ENCODE results near the gene EIF3D. TPM values are rescaled to one million over a fixed set of nuclear protein-coding genes. Genes with fewer than 3 reads are reported as not detected.
A peak's percentile ranks its signal among the peaks of the same experiment; 100 is the strongest.

Gene EIF3D, protein sequence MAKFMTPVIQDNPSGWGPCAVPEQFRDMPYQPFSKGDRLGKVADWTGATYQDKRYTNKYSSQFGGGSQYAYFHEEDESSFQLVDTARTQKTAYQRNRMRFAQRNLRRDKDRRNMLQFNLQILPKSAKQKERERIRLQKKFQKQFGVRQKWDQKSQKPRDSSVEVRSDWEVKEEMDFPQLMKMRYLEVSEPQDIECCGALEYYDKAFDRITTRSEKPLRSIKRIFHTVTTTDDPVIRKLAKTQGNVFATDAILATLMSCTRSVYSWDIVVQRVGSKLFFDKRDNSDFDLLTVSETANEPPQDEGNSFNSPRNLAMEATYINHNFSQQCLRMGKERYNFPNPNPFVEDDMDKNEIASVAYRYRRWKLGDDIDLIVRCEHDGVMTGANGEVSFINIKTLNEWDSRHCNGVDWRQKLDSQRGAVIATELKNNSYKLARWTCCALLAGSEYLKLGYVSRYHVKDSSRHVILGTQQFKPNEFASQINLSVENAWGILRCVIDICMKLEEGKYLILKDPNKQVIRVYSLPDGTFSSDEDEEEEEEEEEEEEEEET
- total RNA-seq (2022) (214 and 224 TPM in 2 replicates), Bru-seq, nascent RNA (percentile 96 among the genes with signal in this experiment), BruChase-seq, experiment 1, labeled RNA remaining after a 6-hour chase (percentile 96 among the genes with signal in this experiment), BruChase-seq, experiment 2, labeled RNA remaining after a 2-hour chase (percentile 93 among the genes with signal in this experiment)
- long read RNA-seq, transcript EIF3D-201 (15 exons, 2,155 nt) = major isoform, 312 of 378 reads
- long read RNA-seq, partial matches to known transcripts = 14 of 378 reads
- long read RNA-seq, other reads (novel, unspliced or antisense) = 48 of 378 reads

DNA sequence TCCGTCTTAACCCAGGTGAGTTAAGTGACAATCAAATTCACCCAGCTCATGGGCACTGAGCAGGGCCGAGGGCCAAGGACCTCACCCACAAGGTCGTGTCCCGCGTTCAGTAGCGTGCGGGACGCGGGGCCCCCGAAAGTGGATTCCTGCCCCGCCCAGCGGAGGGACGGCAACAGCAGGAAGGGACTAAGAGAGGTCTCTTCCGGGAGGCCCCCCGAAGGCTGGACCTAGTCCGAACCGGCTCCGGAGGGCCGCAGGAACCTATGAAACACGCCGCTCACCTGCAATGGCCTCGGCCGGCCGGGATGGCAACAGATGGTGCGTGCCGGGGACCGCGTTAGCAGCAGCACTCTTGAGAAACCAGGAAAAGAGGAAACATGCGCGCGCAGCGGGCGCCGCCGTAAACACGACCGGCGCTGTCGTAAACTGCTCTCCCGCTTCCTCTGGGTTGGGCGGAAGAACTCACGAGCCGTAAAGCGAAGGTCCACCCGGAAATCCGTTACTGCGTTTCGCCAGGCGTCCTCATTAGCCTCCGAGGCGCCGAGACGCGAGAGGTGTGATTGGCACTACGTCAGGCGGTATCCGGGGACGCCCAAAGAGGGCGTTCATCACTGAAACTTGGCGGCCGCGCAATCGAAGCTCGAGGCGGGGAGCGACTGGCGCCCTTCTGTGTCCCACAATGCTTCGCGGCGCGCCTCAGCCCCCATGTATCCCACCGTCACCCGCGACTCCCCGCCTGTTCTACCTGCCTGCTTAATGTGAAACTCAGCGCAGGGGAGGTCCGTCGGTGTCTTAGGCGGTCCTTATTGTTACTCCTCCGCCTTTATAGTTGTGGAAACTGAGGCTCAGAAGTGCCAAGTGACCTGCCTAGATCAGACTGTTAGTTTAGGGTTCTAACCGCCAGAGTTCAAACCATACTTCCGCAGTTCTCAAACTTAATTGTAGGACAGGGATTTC, at the start of gene EIF3D:
TSS of gene EIF3D (minus strand) at position 372 of the 957 bp plus-strand sequence. CDS start 3,045 bp downstream, outside the sequence.
- DNase-seq = peak; percentile 97
- peaks cover 12% of the 10 kb centered on the region for H3K27me3 Mint-ChIP-seq (ENCODE audit: unreplicated experiment)
- peaks cover 56% of the 10 kb centered on the region for H3K36me3 Mint-ChIP-seq (ENCODE audit: insufficient read depth, unreplicated experiment)
- no TSS peak for BruUV-seq (replicated peaks)
- H3K4me3 Mint-ChIP-seq (ENCODE audit: low read depth, unreplicated experiment) = peak within 1 kb of the TSS; percentile 88
- no peaks in the 10 kb centered on the region for H3K9me3 Mint-ChIP-seq (ENCODE audit: low read depth, unreplicated experiment)
- intact Hi-C loops (cut with micrococcal nuclease; ENCODE audit: unreplicated experiment) = loop anchor here (5.0 kb wide), 1 partner anchor 287 kb away; no protein-coding TSS in a partner anchor
- CTCF ChIA-PET = interaction anchor here (1.2 kb wide), 1 partner anchor 245 kb away, joined by 3 read pairs; no protein-coding TSS in a partner anchor
- TF ChIP-seq, protein P1, sequence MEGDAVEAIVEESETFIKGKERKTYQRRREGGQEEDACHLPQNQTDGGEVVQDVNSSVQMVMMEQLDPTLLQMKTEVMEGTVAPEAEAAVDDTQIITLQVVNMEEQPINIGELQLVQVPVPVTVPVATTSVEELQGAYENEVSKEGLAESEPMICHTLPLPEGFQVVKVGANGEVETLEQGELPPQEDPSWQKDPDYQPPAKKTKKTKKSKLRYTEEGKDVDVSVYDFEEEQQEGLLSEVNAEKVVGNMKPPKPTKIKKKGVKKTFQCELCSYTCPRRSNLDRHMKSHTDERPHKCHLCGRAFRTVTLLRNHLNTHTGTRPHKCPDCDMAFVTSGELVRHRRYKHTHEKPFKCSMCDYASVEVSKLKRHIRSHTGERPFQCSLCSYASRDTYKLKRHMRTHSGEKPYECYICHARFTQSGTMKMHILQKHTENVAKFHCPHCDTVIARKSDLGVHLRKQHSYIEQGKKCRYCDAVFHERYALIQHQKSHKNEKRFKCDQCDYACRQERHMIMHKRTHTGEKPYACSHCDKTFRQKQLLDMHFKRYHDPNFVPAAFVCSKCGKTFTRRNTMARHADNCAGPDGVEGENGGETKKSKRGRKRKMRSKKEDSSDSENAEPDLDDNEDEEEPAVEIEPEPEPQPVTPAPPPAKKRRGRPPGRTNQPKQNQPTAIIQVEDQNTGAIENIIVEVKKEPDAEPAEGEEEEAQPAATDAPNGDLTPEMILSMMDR (IDR thresholded peaks at IDR 0.05; ENCODE audit: unreplicated experiment) = no peak
- H3K4me1 Mint-ChIP-seq (ENCODE audit: low read depth, unreplicated experiment) = peaks cover 10% of the 10 kb centered on the region
- H3K27ac Mint-ChIP-seq (ENCODE audit: unreplicated experiment) = peak within 1 kb of the TSS; percentile 99

DNA sequence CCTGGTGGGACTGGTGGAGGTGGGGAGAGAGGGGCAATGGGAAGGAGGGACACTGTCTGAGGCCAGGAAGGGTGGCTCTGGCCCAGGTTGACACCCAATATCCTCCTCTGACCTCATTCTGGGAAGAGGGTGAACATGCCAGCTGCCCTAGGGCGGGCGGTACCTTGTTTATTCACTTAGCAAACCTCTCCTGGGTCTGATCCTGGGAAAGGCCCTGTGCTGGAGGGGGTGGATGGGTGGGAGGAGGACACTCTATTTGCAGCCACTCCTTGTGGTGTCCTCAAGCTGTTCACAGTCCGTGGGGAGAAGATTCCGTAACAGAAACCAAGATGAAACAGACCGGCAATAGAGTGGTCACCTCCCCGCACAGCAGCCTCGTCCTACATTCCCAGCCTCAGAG, 49.7 kb upstream of the EIF3D start:
- Mint-ChIP-seq H3K36me3 (ENCODE audit: insufficient read depth, unreplicated experiment) (no peaks in the 10 kb centered on the region), H3K4me3 (ENCODE audit: low read depth, unreplicated experiment) (no peak overlapping the region), H3K9me3 (ENCODE audit: low read depth, unreplicated experiment) (no peaks in the 10 kb centered on the region), H3K27me3 (ENCODE audit: unreplicated experiment) (peaks cover 87% of the 10 kb centered on the region), H3K4me1 (ENCODE audit: low read depth, unreplicated experiment) (no peaks in the 10 kb centered on the region), H3K27ac (ENCODE audit: unreplicated experiment) (no peak overlapping the region)
- TF ChIP-seq, protein P1 (IDR thresholded peaks at IDR 0.05; ENCODE audit: unreplicated experiment) = no peak
- DNase-seq = no peak
- BruUV-seq (replicated peaks) = no TSS peak
- CTCF ChIA-PET = interaction anchor here (0.7 kb wide), 1 partner anchor 1603 kb away, joined by 6 read pairs; no protein-coding TSS in a partner anchor
- intact Hi-C loops (cut with micrococcal nuclease; ENCODE audit: unreplicated experiment) = no loop called here

DNA sequence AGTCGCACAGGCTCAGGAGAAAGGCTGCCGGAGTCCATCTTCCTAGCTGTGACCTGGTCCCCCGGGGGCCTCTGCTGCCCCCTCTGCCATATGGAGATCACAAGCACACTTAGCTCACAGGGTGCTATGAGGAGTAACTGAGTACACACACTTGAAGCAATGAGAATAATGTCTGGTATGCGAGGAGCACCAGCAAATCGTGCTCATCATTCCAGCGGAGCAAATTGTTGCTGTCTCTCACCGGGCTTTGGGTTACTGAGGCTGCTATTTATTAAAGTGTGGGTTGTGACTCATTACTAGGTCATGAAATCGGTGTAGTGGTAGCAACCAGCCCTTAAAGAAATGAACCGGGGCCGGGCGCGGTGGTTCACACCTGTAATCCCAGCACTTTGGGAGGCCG, 48.1 kb upstream of the EIF3D start:
- TF ChIP-seq, protein P1 (IDR thresholded peaks at IDR 0.05; ENCODE audit: unreplicated experiment) = no peak
- Mint-ChIP-seq H3K27ac (ENCODE audit: unreplicated experiment) (no peak overlapping the region), H3K4me1 (ENCODE audit: low read depth, unreplicated experiment) (no peaks in the 10 kb centered on the region), H3K36me3 (ENCODE audit: insufficient read depth, unreplicated experiment) (no peaks in the 10 kb centered on the region), H3K9me3 (ENCODE audit: low read depth, unreplicated experiment) (no peaks in the 10 kb centered on the region), H3K4me3 (ENCODE audit: low read depth, unreplicated experiment) (no peak overlapping the region), H3K27me3 (ENCODE audit: unreplicated experiment) (peaks cover 77% of the 10 kb centered on the region)
- CTCF ChIA-PET = interaction anchor here (1.6 kb wide), 1 partner anchor 10 kb away, joined by 3 read pairs; no protein-coding TSS in a partner anchor
- intact Hi-C loops (cut with micrococcal nuclease; ENCODE audit: unreplicated experiment) = no loop called here
- DNase-seq = no peak
- no TSS peak for BruUV-seq (replicated peaks)

DNA sequence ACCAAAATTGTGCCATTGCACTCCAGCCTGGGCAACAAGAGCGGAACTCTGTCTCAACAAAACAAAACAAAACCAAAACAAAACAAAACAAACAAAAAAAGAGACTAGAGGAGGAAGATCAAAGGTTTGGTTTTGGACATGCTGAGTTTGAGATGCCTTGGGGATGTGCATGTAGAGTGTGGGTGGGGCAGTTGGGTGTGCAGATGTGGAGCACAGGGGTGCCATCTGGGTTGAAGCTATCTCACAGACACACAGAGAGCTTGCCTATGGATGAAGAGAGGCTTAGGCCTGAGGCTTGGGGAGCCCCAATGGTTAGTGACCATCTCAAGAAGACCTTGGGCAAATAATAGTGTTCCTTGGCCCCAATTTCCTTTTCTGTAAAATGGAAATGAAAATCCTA, 45.8 kb upstream of the EIF3D start:
- no TSS peak for BruUV-seq (replicated peaks)
- CTCF ChIA-PET = no interaction called here
- intact Hi-C loops (cut with micrococcal nuclease; ENCODE audit: unreplicated experiment) = no loop called here
- H3K27ac Mint-ChIP-seq (ENCODE audit: unreplicated experiment) = no peak overlapping the region
- H3K4me1 Mint-ChIP-seq (ENCODE audit: low read depth, unreplicated experiment) = no peaks in the 10 kb centered on the region
- no peak for DNase-seq
- TF ChIP-seq, protein P1 (IDR thresholded peaks at IDR 0.05; ENCODE audit: unreplicated experiment) = no peak
- no peaks in the 10 kb centered on the region for H3K9me3 Mint-ChIP-seq (ENCODE audit: low read depth, unreplicated experiment)
- H3K27me3 Mint-ChIP-seq (ENCODE audit: unreplicated experiment) = peaks cover 59% of the 10 kb centered on the region
- no peak overlapping the region for H3K4me3 Mint-ChIP-seq (ENCODE audit: low read depth, unreplicated experiment)
- H3K36me3 Mint-ChIP-seq (ENCODE audit: insufficient read depth, unreplicated experiment) = no peaks in the 10 kb centered on the region

Data from Calu3 (cell line).